Stimulated activated effector memory CD8-positive, alpha-beta T cell treated with anti-CD3 and anti-CD28 coated beads, Interleukin-12 subunit alpha, Interleukin-12 subunit beta, amount 100 ng/mL, for 72 hours (primary cell): ENCODE measurements around the gene KCNIP4.

ENCODE experiments used
- ATAC-seq: fragments of 150-1000 bp; cut with Tn5 transposase; 2 replicates; pipeline ENCODE4 v1.10.0; 2021
- DNase-seq, 2 donors: peaks; one replicate each; pipeline ENCODE4 v3.0.0; 2021 to 2022; ENCODE audit warnings: low spot score in 2 of 2
- H3K27ac Mint-ChIP-seq: one replicate; pipeline ENCODE4 v1.8.0; 2022; ENCODE audit warnings: mild to moderate bottlenecking, mixed read lengths
- H3K36me3 Mint-ChIP-seq: one replicate; pipeline ENCODE4 v1.8.0; 2022; ENCODE audit warnings: mild to moderate bottlenecking, mixed read lengths
- H3K4me1 Mint-ChIP-seq: one replicate; pipeline ENCODE4 v1.8.0; 2022; ENCODE audit warnings: mixed read lengths
- H3K4me3 Mint-ChIP-seq: one replicate; pipeline ENCODE4 v1.8.0; 2022; ENCODE audit warnings: mild to moderate bottlenecking, mixed read lengths
- H3K9me3 Mint-ChIP-seq: one replicate; pipeline ENCODE4 v1.8.0; 2022; ENCODE audit warnings: mixed read lengths

The KCNIP4 gene

GRCh38 chr4:21205821-21206531, 742.6 kb downstream of the KCNIP4 start:
- DNase-seq: no peak
- Mint-ChIP-seq H3K36me3 (no peaks in the 10 kb centered on the region), H3K4me3 (no peak overlapping the region), H3K4me1 (no peaks in the 10 kb centered on the region), H3K27ac (no peak overlapping the region), H3K9me3 (no peaks in the 10 kb centered on the region)
- ATAC-seq: no peak

- Mint-ChIP-seq H3K36me3 (no peaks in the 10 kb centered on the region), H3K27ac (no peak overlapping the region), H3K4me1 (no peaks in the 10 kb centered on the region), H3K4me3 (no peak overlapping the region), H3K9me3 (no peaks in the 10 kb centered on the region)
- DNase-seq (no peak), ATAC-seq (no peak)
These were observed 745.2 kb downstream of the KCNIP4 start for GRCh38 chr4:21203416-21203815.

GRCh38 chr4:21202959-21203358, 745.6 kb downstream of the KCNIP4 start:
- no peaks in the 10 kb centered on the region for H3K9me3 Mint-ChIP-seq
- ATAC-seq (no peak), DNase-seq (no peak)
- no peaks in the 10 kb centered on the region for H3K4me1 Mint-ChIP-seq
- no peak overlapping the region for H3K27ac Mint-ChIP-seq
- H3K36me3 Mint-ChIP-seq: no peaks in the 10 kb centered on the region
- H3K4me3 Mint-ChIP-seq: no peak overlapping the region

GRCh38 chr4:21198683-21199082, 749.9 kb downstream of the KCNIP4 start:
- Mint-ChIP-seq H3K27ac (no peak overlapping the region), H3K4me1 (no peaks in the 10 kb centered on the region), H3K4me3 (no peak overlapping the region), H3K9me3 (no peaks in the 10 kb centered on the region), H3K36me3 (no peaks in the 10 kb centered on the region)
- DNase-seq (no peak), ATAC-seq (no peak)

GRCh38 chr4:21195682-21196081, 752.9 kb downstream of the KCNIP4 start:
- Mint-ChIP-seq H3K36me3 (no peaks in the 10 kb centered on the region), H3K9me3 (no peaks in the 10 kb centered on the region), H3K4me1 (no peaks in the 10 kb centered on the region), H3K4me3 (no peak overlapping the region), H3K27ac (no peak overlapping the region)
- DNase-seq (no peak), ATAC-seq (no peak)

GRCh38 chr4:21192367-21192766, 756.2 kb downstream of the KCNIP4 start:
- Mint-ChIP-seq H3K4me3 (no peak overlapping the region), H3K27ac (no peak overlapping the region), H3K36me3 (no peaks in the 10 kb centered on the region), H3K9me3 (no peaks in the 10 kb centered on the region), H3K4me1 (no peaks in the 10 kb centered on the region)
- ATAC-seq (no peak), DNase-seq (no peak)

- no peak overlapping the region for H3K4me3 Mint-ChIP-seq
- no peak for ATAC-seq
- DNase-seq: no peak
- H3K36me3 Mint-ChIP-seq: no peaks in the 10 kb centered on the region
- H3K9me3 Mint-ChIP-seq: no peaks in the 10 kb centered on the region
- no peaks in the 10 kb centered on the region for H3K4me1 Mint-ChIP-seq
- H3K27ac Mint-ChIP-seq: no peak overlapping the region
These were observed 757.3 kb downstream of the KCNIP4 start for GRCh38 chr4:21191317-21191716.

GRCh38 chr4:21184788-21185187, 763.8 kb downstream of the KCNIP4 start:
- H3K36me3 Mint-ChIP-seq: no peaks in the 10 kb centered on the region
- H3K27ac Mint-ChIP-seq: no peak overlapping the region
- ATAC-seq (no peak), DNase-seq (no peak)
- no peaks in the 10 kb centered on the region for H3K4me1 Mint-ChIP-seq
- H3K9me3 Mint-ChIP-seq: no peaks in the 10 kb centered on the region
- H3K4me3 Mint-ChIP-seq: no peak overlapping the region

- Mint-ChIP-seq H3K36me3 (no peaks in the 10 kb centered on the region), H3K4me3 (no peak overlapping the region), H3K27ac (no peak overlapping the region), H3K9me3 (peaks cover 3% of the 10 kb centered on the region), H3K4me1 (no peaks in the 10 kb centered on the region)
- DNase-seq (no peak), ATAC-seq (no peak)
These were observed 766.9 kb downstream of the KCNIP4 start for GRCh38 chr4:21181716-21182115.

- Mint-ChIP-seq H3K4me1 (no peaks in the 10 kb centered on the region), H3K36me3 (no peaks in the 10 kb centered on the region), H3K27ac (no peak overlapping the region), H3K4me3 (no peak overlapping the region), H3K9me3 (peaks cover 3% of the 10 kb centered on the region)
- DNase-seq (no peak), ATAC-seq (no peak)
These were observed 770.7 kb downstream of the KCNIP4 start for GRCh38 chr4:21177871-21178270.

- Mint-ChIP-seq H3K36me3 (no peaks in the 10 kb centered on the region), H3K4me3 (no peak overlapping the region), H3K9me3 (peaks cover 3% of the 10 kb centered on the region), H3K4me1 (no peaks in the 10 kb centered on the region), H3K27ac (no peak overlapping the region)
- DNase-seq: no peak
- no peak for ATAC-seq
These were observed 771.5 kb downstream of the KCNIP4 start for GRCh38 chr4:21177092-21177491.

- Mint-ChIP-seq H3K36me3 (no peaks in the 10 kb centered on the region), H3K4me1 (no peaks in the 10 kb centered on the region), H3K9me3 (no peaks in the 10 kb centered on the region), H3K4me3 (no peak overlapping the region), H3K27ac (no peak overlapping the region)
- no peak for ATAC-seq
- DNase-seq: no peak
These were observed 780.9 kb downstream of the KCNIP4 start for GRCh38 chr4:21167711-21168110.

GRCh38 chr4:21155367-21155766, 793.2 kb downstream of the KCNIP4 start:
- no peaks in the 10 kb centered on the region for H3K4me1 Mint-ChIP-seq
- no peaks in the 10 kb centered on the region for H3K36me3 Mint-ChIP-seq
- no peak overlapping the region for H3K27ac Mint-ChIP-seq
- no peak for ATAC-seq
- H3K4me3 Mint-ChIP-seq: no peak overlapping the region
- peaks cover 4% of the 10 kb centered on the region for H3K9me3 Mint-ChIP-seq
- no peak for DNase-seq

GRCh38 chr4:21139327-21139726, 809.2 kb downstream of the KCNIP4 start:
- no peak overlapping the region for H3K27ac Mint-ChIP-seq
- ATAC-seq (no peak), DNase-seq (no peak)
- H3K4me1 Mint-ChIP-seq: no peaks in the 10 kb centered on the region
- H3K9me3 Mint-ChIP-seq: no peaks in the 10 kb centered on the region
- no peaks in the 10 kb centered on the region for H3K36me3 Mint-ChIP-seq
- H3K4me3 Mint-ChIP-seq: no peak overlapping the region

GRCh38 chr4:21136051-21136630, 812.4 kb downstream of the KCNIP4 start:
- H3K36me3 Mint-ChIP-seq: no peaks in the 10 kb centered on the region
- no peak for ATAC-seq
- H3K4me1 Mint-ChIP-seq: no peaks in the 10 kb centered on the region
- DNase-seq: no peak
- no peaks in the 10 kb centered on the region for H3K9me3 Mint-ChIP-seq
- no peak overlapping the region for H3K27ac Mint-ChIP-seq
- H3K4me3 Mint-ChIP-seq: no peak overlapping the region

GRCh38 chr4:21134994-21135393, 813.6 kb downstream of the KCNIP4 start:
- Mint-ChIP-seq H3K27ac (no peak overlapping the region), H3K9me3 (no peaks in the 10 kb centered on the region), H3K4me1 (no peaks in the 10 kb centered on the region), H3K4me3 (no peak overlapping the region), H3K36me3 (no peaks in the 10 kb centered on the region)
- no peak for ATAC-seq
- DNase-seq: no peak
